Hepatic stellate cell (primary cell): ENCODE results near the gene TACR2.
A peak's percentile ranks its signal among the peaks of the same experiment; 100 is the strongest.

ENCODE experiments used
- DNase-seq: peaks from one replicate; pipeline ENCODE4 v3.0.0; 2011; ENCODE audit warnings: low spot score

The TACR2 gene

GRCh38 chr10:69374242-69374641 is 42.5 kb downstream of the TACR2 start:
- DNase-seq = no peak

DNA sequence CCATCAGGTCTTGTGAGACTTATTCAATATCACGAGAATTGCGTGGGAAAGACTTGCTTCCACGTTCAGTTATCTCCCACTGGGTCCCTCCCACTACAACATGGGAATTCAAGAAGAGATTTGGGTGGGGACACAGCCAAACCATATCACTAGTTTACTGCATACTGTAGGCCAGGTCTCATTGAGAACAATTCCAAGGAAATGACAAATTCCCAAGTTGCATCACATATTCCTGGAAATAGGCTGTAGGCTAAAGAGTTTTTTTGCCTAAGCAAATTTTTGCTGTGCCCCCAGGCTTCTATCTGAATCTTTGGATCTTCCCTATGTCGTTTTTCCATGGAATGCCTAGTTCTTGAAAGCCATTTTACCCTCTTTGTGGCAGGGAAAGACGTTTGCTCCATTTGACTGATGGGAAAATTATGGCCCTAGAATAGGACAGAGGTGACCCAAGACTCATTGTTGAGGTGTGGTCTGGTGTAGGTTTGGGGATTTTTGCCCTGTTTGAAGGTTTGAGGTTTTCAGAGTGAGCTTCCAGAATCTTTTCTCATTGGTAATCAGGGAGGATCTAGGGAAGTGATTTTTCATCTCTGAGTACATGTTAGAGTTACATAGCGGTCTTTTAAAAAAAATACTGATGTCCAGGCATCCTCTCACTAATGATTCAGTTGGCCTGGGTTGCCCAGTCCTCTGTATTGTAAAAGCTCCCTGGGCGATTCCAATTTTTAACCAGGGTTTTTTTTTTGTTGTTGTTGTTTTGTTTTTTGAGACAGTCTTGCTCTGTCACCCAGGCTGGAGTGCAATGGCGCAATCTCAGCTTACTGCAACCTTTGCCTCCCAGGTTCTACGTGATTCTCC is 44.4 kb downstream of the TACR2 start:
- DNase-seq = no peak

DNA sequence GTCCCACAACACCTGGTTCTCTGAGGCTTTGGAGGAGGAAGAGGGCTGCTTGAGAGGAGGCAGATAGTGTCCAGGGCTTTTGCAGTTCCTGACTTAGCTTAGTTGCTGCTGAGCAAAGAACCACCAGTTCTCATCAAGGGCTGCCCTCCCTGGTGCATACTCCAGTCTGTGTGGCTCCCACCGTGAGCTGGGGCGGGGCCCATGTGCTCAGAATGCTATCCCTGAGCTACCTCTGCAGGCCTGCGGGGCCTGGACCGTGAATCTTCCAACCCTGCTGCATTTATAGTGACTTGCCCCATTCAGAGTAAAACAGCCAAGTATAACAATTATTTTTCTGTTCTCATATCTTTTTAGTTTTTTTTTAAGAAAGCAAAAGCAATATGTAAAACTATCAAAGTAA is 49.2 kb downstream of the TACR2 start:
- DNase-seq = no peak

GRCh38 chr10:69366738-69367137 is 50.0 kb downstream of the TACR2 start:
- DNase-seq = no peak

GRCh38 chr10:69364232-69364940 is 52.3 kb downstream of the TACR2 start:
- DNase-seq = no peak

- DNase-seq = no peak
Measured at GRCh38 chr10:69363666-69364065, 53.1 kb downstream of the TACR2 start.

DNA sequence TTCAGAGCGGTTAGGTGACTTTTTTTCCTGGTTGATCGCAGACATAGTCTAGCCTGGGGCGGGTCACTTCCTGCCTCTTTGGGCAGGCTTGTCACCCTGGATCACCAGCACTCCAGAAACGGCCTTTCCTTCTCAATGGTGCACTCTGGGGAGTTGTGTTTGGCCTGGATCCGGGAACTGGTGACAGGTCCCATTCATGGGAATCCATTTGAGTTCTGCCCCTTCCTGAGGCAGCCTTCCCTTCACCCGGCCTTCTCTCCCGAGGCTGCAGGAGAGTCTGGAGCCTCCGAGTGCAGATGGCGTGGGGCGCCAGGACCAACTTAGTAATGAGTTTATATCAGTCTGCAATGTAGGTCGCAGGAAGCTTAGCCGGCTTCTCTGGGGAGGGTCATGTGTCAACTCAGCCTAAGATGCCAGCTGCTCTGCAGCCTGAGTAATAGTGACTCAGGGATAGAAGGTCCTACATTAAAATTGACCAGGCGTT is 54.2 kb downstream of the TACR2 start:
- DNase-seq = peak; percentile 84

DNA sequence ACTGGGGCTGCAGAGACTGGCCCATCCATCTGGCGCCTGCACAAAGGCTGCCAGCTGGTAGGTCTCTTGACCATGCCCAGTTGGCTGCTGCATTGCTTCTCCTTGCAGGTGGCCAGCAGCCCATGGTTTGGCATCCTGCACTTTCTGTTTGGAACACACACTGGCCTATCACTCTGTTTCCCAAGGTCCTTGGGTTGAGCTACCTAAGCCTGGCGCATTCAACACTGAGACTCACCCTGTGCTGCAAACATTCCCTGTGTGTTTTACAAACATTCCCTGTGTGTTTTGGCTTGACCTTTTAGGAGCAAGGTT is 55.5 kb downstream of the TACR2 start:
- no peak for DNase-seq

DNA sequence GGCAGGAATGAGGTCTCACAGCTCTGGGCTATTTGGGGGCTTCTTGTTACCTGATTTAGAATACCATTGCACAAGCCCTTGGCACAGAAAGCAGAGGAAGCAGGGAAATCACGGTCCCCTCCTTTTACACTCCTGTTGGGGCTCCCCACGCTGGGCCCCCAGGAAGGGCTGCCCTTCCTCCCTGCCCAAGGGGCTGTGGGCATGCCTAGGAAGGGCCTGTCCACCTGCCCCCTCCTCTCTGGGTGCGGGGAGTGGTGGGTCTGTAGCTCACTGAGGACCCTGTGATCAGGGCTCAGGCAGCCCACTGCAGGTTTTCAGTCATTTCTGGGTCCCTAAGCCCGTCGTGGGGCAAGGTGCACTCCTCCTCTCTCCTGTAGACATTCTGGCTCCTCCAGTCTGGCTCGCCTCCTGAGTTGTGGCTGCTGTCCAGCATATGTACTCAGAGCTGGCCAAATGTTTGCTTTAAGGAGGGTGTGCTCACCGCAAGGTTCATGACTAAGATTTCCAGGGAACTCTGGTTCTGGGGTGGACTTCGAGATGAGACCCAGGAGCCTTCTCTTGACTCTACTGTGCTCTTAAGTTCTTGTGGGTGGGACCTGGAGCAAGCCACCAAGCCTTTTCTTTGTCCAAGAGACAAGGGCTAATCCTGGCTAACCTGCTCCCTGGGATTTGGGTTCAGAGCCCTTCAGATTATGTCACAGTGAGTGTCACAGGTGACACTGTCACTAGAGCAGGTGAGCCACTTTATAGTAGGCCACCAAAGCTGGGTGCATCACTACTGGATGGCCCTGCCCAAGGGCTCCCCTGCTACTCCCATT is 56.0 kb downstream of the TACR2 start:
- DNase-seq = peak; percentile 87

- DNase-seq = no peak
Measured at GRCh38 chr10:69359594-69359993, 57.1 kb downstream of the TACR2 start.

DNA sequence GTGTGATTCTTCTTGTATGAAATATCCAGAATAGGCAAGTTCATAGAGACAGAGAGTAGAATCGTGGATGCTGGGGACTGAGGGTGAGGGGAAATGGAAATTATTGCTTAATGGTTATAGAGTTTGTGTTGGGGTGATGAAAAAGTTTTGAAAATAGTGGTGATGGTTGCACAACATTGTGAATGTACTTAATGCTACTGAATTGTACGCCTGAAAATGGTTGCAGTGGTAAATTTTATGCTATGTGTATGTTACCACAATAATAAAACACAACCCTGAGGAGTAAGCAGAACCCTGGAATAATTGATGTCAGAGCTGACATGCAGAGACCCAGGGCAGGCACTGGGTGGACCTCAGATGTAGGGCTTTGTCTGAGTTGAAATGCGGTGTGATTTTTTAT is 57.6 kb downstream of the TACR2 start:
- no peak for DNase-seq

- DNase-seq = no peak
Measured at GRCh38 chr10:69358148-69358795, 58.4 kb downstream of the TACR2 start.

DNA sequence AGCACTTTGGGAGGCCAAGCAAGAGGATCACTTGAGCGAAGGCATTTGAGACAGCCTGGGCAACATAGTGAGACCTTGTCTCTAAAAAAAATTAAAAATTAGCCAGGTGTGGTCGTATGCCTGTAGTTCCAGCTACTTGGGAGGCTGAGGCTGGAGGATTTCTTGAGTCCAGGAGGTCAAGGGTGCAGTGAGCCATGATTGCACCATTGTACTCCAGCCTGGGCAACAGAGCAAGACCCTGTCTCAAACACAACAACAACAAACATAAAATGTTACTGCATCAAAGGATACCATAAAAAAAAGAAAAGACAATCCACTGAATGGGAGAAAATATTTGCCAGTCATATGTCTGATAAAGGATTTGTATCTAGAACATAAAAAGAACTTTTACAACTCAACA is 60.5 kb downstream of the TACR2 start:
- no peak for DNase-seq

DNA sequence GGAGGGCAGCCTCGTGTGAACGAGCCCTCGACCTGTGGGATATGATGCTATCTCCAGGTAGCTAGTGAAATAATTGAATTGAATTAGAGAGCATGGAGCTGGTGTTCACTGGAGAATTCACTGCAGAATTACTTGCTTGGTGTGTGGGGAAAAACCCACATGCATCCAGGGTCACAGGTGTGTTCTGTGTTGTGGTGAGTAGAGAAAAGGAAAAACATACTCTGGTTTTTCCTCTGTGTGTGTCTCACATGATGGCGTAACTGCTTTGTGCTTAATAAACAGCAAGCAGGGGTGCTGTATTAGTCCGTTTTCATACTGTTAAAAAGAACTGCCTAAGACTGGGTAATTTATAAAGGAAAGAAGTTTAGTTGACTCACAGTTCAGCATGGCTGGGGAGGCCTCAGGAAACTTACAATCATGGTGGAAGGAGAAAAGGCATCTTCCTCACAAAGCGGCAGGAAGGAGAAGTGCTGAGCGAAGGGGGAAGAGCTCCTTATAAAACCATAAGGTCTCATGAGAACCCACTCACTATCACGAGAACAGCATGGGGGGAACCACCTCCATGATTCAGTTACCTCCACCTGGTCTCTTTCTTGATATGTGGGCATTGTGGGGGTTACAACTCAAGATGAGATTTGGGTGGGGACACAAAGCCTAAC is 62.6 kb downstream of the TACR2 start:
- no peak for DNase-seq
